ENCODE results near the gene CST1.
"Not testable (repeated sequence)": the region's sequence is repeated elsewhere in the genome, so short reads cannot be mapped to it uniquely, and the experiment has no call there.

Gene CST1, protein sequence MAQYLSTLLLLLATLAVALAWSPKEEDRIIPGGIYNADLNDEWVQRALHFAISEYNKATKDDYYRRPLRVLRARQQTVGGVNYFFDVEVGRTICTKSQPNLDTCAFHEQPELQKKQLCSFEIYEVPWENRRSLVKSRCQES
- total RNA-seq, result 0 to 0.44 (median 0) reads per million in 17 experiments

DNA sequence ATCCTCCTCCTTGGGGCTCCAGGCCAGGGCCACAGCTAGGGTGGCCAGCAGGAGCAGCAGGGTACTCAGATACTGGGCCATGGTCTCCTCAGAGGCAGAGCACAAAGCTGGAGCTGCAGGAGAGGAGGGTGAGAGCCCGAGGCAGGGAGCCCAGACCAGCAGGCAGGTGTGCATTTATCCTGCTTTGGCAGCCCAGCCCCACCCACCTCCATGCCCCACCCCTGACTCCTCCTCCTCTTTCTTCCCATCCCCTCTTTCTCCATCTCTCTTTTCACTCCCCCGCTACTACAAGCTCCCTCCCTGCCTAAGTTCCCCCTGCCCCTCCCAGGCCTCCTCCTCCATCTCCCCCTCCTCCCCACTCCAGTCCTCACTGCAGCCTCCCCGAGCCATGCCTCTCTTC lies at the start of gene CST1:
Gene CST1, minus strand, starts transcription at position 150 of the 400 bp plus-strand sequence. Its CDS starts 69 bp downstream, at position 81.
- not testable (repeated sequence) for DNase-seq

DNA sequence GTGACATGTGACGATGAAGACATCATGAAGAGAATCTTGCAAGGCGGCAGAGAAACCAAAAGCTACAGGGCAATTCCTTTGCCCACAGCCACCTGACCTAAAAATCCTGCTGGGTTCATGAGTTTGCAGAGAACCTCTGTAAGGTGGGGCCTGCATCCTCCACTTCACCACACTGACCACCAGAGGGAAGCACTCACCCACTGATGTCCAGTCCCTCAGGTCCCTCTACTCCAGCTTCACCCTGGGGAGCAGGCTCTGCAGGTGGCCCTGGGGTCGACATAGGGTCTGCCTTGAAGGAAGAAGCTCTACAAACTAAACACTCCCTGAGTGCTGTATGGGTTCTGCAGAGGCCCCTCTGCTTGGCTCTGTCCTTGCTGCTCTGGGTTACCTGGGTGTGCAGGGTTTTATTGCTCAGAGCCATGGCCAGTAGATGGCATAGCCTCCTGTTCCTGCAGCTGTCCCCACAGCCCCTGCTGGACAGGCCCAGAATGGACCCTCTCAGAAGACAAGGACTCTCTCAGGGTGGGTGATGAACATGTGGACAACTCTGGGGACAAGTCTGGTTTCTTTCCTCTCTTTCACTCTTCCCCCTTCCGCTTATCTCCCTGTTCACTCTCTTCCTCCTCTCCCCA lies 48.6 kb upstream of the CST1 start:
- DNase-seq, result peak; percentile 2 to 52 (median 15)

DNA sequence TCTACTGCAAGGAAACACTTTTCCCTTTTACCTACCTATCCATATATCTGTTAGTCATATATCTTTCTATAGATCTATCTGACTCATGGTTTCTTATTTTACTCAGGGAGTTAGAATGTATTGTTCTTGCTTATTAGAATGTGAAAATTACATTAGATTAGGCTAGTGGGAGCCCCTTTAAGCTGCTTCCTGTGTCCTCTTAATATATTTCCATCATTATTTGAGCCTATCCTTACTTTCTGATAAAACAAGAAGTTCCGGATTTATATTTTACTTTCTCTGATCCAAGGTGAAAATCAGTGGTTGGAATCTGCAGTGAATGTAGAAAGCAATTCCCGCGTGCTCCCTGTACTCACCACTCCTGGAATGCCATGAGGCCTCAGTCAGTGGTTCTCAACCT lies 44.8 kb upstream of the CST1 start:
- no peak for DNase-seq

DNA sequence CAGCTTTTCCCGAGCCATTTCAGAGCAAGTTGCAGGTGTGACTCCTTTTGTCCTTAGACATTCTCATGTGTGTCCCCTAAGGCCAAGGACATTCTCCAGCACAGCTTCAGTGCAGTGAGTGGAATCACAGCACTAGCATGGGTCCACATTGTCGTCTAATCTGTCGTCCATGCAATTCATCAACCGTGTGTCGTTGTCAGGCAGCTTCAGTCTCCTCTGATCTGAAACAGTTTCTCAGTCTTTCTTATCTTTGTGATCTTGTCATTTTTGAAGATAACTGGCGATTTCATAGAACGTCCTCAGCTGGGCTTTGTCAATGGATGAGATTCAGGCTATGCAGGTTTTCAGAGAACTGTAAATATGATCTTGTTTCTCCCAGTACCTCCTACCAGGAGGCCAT lies 44.1 kb upstream of the CST1 start:
- no peak for DNase-seq

DNA sequence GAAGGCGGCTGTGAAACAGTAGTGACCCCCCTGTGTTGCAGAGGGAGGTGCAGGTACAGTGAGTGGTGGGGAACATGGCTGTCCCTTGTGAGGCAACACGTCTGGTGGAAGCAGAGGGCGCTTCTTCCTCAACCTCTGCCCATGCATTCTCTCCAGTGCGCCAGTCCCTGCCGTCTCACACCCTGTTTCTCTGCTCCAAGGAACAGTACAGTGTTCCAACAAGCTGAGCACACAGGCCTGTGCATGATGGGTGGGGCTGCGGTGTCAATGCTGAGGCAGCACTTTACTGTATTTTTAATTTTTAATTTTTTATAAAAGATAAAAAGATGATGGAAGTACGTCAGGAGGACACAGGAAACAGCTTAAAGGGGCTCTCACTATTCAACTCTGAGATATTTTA lies 43.3 kb upstream of the CST1 start:
- DNase-seq, result no peak

DNA sequence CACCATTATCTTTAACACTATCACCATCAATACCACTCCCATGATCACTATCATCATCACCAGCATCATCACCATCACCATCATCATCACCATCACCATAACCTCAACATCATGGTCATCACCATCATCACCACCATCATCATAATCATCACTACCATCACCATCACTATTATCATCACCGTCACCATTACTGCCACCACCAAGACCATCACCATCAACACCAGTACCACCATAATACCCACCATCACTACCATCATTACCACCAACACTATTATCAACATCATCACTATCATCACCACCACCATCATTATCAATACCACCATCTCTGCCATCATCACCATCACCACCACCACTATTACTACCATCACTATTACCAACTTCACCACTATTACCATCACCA lies 32.7 kb upstream of the CST1 start:
- no peak for DNase-seq

DNA sequence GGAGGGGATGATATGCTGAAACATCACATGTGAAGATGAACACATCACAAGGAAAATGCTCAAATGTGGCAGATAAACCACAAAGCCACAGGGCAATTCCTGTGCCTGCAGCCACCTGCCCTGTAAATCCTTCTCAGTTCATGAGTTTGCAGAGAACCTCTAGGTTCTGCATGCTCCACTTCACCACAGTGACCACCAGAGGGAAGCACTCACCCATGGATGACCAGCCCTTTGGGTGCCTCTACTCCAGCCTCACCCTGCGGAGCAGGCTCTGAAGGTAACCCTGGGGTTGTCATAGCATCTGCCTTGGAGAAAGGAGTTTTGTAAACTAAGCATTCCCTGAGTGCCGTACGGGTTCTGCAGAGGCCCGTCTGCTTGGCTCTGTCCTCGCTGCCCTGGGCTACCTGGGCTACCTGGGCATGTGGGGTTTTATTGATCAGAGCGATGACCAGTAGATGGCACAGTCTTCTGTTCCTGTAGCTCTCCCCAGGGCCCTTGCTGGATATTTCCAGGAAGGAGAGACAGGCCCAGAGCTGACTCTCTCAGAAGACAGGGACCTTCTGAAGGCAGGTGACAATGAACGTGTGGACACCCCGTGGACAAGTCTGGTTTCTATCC lies 31.7 kb upstream of the CST1 start:
- DNase-seq, result peak; percentile 37 to 60 (median 54)

DNA sequence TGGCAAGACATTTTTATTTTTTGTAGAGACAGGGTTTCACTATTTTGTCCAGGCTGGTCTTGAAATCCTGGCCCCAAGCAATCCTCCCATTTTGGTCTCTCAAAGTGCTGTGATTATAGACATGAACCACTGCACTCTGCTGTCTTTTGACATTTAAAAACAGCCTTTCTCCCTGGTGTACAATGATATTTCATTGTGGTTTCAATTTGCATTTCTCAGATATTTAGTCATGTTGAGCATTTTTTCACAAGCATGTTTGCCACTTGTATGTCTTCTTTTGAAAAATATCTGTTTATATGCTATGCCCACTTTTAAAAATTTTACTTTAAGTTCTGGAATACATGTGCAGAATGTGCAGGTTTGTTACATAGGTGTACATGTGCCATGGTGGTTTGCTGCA lies 27.9 kb upstream of the CST1 start:
- DNase-seq, result not testable (repeated sequence)

DNA sequence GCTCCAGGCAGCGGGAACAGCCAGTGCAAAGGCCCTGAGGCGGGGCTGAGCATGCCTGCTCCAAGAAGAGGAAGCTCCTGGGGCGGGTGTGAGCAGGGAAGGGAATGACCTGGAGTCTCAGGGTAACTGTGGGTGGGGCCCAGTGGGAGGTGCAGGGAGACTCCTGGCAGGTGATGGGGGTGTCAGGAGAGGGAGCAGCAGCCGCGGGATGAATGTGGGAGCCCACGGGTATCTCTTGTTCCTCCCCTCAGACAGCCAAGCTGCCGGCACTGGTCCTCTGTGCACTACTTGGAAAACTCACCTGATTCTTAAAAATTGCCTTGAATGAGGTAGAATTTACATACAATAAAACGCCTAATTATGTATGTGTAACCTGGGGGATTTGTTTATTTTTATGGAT lies 26.6 kb upstream of the CST1 start:
- DNase-seq, result not testable (repeated sequence)

DNA sequence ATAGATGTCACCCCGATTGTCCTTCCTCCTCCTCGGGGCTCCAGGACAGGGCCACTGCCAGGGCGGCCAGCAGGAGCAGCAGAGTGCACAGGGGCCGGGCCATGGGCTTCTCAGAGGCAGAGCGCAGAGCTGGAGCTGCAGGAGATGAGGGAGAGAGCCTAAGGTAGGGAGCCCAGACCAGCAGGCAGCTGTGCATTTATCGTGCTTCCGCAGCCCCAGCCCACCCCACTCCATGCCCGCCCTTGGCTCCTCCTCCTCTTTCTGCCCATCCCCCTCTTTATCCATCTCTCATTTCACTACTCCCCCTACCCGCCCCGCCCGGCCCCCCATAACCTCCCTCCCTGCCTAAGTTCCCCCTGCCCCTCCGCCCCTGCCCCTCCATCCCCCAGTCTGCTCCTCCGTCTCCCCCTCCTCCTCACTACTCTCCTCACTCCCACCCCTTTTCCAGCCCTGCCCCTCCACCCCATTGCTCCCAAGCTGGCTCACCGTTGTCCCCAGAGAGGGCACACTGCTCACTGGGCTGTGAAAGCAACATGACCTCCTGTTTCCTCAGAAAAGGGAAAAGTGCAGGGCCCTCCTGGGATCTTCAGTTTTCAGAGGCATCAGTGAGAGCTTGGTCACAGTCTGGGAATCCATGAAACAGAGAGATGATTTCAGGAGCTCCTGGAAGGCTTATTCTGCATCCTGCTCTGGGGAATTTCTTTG lies 25.5 kb upstream of the CST1 start:
- DNase-seq, result no peak

DNA sequence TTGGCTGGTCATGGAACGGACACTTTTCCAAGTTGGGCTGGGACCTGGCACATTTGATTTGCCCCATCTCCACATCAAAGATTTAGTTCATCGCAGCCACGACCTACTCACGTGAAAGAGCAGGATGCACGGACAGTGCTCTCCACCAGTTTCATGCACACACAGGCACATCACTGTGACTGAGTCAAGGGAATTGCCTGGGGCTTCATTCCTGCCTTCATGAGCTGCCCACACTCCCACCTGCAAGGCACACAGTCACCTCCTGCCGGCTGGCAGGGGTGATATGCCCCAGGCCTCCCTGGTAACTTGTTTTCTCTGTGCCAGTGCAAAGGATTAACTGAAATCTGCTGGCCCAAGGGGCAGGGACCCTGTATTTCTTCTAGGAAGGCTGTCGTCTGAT lies 23.3 kb upstream of the CST1 start:
- no peak for DNase-seq

DNA sequence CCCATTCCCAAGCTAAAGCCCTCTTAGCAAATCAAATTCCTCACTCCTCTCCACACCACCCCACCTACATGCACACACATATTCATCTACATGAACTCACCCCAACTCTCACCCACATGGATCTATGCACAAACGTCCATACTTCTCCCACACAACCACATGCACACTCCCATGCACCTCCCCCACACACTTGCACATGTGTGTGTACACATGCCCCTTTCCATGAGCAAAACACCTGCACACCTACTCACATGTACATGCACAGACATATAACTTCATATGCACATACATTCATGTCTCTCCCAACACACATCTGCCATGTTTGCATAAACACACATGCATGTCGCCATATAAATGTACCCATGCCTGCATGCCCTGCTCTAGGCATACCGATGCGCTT lies 22.8 kb upstream of the CST1 start:
- DNase-seq, result no peak

DNA sequence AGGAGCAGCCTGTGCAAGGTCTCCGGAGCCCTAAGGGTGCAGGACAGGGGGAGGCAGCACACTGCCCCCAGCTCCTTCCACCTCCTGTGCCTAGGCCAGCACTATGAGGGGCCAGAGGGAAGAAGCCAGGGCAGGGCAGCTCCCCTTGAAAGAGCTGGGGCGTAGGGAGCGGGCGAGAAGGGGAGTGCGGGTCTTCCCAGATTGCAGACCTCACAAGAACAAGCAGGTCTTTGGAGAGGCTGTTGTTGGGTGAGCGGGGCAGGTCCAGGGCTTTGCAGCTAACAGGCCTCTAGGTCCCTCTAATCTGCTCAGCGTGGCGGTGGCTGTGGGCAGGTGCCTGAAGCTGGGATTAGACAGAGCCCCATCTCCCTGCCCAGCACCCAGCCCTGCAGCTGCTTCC lies 22.4 kb upstream of the CST1 start:
- DNase-seq, result no peak

DNA sequence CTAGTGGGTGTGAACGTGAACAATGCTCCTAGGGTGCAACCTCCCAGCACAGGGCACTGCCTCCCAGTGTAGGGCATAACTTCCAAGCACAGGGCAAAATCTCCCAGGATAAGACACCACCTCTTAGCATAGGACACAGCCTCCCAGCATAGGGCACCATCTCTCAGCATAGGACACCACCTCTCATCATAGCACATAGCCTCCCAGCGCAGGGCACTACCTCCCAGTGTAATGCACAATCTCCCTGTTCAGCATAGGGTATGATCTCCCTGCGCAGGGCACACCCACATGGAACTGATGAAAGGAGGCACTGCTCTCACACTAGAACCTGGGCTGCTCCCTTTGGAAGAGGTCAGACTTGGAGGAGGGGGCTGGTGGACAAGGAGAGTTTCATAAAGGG lies 21.3 kb upstream of the CST1 start:
- no peak for DNase-seq

DNA sequence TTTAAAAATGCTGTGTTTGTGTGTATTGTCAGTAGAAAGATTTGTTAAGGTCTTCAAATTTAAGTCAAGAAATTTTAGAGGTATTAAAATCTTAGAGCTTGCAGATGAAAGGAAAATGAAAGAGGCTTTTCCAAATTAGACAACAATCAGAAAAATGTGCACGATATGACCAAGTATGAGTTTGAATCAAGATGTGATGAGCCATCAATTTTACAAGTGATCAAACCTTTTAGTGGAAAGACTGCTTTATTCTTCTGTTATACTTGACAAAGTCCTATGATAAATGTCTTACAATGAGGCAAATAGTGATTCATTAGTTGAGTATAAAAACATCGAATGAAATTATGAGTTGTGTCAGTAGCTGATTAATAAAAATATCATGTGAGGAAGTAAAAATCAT lies 19.6 kb upstream of the CST1 start:
- DNase-seq, result no peak

DNA sequence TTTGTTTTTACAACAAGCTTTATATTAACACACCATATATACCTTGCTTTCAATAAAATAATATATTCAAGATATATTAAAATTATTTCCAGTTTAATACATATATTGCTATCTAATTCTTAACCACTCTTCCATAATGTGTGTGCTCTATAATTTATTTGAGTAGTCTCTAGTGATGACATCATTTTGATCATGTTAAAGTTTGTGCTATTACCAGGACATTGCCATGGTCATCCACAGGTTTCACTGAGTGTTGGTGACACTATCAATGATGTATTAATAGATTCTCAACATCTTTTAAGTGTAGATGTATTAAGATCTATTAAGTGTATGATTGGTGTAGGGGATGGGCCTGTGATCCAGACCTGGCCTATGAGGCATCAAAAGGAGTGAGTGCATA lies 17.8 kb upstream of the CST1 start:
- not testable (repeated sequence) for DNase-seq

DNA sequence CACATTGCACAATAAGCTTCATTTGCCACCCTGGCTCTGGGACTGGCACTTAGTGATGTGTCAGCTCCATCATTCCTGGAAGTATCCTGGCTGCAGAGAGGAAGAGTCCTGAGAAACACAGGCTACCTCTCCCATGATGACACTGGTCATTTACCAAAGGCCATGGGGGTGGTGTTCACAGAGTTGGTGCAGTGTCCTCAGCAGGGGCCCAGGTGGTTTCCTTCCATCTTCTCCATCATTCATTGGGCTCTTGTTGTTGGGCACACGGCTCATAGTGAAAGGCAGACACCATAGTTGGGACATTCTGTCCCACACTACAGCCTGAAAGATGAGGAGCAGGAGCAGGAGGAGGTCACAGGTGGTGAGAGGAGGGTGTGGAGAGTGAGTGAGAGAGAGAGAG lies 15.8 kb upstream of the CST1 start:
- no peak for DNase-seq

DNA sequence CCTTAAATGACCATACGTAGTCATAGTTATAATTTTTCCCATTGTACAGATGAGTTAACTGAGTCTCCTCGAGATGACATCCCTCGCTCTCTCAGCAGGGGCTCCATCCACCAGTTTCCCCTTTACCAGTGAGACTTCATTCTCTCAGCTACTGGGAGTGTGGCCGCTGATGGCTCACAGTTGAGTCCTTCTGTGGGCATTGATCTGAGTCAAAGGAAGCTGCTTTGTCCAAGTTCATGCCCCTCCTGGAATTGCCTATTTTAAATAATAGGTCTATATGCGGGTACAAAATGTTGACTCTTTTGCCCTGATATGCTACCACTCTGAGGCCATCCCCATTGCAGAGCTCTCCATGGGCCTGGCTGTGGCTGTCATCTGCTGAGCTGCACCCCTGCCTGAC lies 14.8 kb upstream of the CST1 start:
- DNase-seq, result no peak

DNA sequence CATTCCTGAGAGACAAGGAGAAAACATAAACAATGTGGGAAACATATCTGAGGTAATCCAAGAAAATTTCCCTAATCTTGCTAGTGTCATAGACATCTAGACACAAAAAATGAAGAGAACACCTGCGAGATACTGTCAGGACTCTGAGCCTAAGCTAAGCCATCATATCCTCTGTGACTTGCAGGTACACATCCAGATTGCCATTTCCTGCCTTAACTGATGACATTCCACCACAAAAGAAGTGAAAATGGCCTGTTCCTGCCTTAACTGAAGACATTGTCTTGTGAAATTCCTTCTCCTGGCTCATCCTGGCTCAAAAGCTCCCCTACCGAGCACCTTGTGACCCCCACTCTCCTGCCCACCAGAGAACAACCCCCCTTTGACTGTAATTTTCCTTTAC lies 13.9 kb upstream of the CST1 start:
- DNase-seq, result not testable (repeated sequence)

DNA sequence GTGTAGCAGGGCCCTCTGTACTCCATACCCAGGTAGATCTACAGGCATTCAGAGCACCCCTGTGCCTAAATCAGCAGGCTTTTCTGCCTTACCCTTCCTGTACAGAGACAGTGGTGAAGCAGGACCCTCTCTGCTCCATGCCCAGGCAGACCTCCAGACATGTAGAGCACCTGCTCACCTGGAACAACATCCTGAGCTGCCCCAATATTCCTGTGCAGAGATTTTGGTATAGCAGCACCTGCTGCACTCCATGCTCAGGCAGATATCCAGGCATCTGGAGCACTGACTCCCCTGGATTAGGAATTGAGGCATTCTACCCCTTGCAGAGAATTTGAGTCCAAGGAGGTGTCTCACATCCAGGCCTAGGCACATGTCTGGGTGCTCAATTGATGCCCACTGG lies 12.6 kb upstream of the CST1 start:
- no peak for DNase-seq

DNA sequence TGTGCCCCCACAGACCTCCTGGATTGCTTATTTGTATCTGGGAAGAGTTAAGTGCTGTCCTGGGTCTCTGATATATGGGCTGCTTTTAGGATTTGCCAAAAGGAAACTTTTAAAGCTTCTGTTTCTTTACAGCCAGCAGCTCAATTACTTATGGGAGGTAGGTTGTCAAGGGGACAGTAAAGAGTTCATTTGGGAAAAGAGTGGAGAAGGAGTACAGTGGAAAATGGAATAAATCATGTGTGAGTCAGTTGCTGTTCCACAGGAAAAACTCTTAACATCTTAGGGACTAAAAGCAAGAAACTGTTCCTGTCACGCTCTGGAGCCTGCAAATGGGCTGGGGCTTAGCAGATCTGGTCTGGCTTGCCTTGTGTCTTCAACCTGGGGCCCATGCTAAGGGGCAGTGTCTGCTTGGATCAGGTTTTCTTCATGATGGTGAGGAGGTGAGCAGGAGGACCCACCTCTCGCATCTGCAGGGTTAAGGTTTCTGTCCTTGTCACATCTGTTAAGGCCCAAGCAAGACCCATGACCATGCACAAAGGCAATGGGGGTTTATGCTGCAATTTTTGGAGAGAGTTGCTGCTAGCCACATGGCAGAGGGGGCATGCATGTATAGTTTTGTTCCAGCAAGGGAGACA lies 8.7 kb upstream of the CST1 start:
- no peak for DNase-seq

DNA sequence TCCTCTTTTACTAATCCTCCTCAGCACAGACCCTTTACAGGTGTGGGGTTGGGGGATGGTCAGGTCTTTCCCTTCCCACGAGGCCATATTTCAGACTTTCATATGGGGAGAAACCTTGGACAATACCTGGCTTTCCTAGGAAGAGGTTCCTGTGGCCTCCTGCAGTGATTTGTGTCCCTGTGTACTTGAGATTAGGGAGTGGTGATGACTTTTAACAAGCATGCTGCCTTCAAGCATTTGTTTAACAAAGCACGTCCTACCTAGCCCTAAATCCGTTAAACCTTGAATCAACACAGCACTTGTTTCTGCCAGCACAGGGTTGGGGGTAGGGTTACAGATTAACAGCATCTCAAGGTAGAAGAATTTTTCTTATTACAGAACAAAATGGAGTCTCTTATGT lies 6.1 kb upstream of the CST1 start:
- DNase-seq, result not testable (repeated sequence)

DNA sequence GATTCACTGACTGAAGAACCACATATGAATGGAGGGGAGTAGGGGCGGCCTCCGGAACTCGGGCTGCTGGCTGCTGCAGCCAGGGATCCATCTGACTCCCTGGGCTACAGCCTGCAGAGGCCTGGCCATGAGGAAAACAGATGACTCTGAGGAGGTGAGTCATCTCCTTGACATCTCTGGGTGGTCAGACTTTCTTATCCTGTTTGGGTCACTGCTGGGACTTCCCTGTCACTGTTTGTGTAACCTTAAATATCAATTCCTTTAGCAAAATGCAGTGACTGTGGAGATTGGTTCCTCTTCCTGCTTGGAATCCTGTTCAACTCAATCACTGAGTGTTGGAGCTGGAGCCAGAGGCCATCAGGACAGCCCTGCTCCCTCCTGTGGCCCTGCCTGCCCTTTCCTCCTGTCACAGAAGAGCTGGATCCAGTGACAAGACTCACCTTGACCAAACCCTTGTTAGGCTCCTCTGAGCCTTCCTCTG lies 4.4 kb upstream of the CST1 start:
- DNase-seq, result peak in 3 of 4 experiments; percentile 33 to 38 (median 36)

Data from suppressor macrophage (primary cell).